ENCODE measurements around the gene BRD4.

GRCh38 chr19:15247107-15248014, 85.0 kb downstream of the BRD4 start:
- no peak for TF ChIP-seq CTCF (IDR thresholded peaks at IDR 0.05)
- TF ChIP-seq EP300 (IDR thresholded peaks at IDR 0.05) = no peak
- no peak for TF ChIP-seq POLR2AphosphoS5 (IDR thresholded peaks at IDR 0.05)

All from upper lobe of left lung (tissue), 4 donors.